Germinal center (tissue), 1 donor: ENCODE measurements around the gene COL11A1.
"Not testable (repeated sequence)": the region's sequence is repeated elsewhere in the genome, so short reads cannot be mapped to it uniquely, and the experiment has no call there.

Experiments used
- DNase-seq: peaks from one replicate; pipeline ENCODE4 v3.0.0; 2012; ENCODE audit warnings: mixed read lengths, low spot score

COL11A1 gene

DNA sequence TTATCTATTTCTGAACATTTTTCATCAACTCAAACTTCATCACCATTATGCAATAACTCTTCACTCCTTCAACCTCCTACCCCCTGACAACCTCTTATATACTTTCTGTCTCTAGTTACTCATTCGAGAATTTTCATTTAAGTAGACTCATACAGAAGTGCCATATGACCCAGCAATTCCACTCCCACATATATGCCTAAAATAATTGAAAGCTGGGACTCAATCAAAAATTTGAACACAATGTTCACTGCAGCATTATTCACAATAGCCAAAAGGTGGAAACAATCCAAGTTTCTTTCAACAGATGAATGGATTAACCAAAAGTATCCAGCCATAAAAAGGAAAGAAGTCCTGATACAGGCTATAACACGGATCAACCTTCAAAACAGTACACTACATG is 24.1 kb downstream of the COL11A1 start:
- no peak for DNase-seq

DNA sequence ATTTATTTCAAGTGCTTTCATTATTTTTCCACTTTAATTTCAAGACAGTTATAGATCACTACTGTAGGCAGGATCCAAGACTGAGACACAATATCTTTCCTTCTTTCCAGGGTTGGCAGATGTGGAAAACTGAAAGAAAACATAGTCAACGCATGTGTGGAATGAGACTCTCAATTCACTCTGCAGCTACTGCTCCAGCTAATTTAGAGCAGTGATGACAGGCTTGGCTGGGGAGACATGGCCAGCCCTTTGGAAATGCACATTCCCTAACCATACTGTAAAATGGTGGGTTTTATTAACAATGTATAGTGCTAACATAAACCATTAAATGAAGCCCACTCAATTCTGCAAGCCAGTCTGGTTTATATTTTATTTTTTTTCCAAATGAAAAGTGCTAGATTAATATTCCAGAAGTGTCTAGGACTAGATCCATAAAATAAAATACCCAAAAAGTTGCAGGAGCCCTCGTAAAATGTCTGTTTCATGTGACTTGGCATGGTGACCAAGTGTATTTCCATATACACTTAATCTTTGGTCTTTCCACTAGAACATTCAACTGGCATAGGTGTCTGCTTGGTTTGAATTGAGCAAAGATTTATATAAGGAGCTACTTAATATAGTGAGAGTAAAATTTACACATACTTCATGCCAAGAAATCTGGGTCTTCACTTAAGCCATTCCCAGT is 32.9 kb downstream of the COL11A1 start:
- no peak for DNase-seq

DNA sequence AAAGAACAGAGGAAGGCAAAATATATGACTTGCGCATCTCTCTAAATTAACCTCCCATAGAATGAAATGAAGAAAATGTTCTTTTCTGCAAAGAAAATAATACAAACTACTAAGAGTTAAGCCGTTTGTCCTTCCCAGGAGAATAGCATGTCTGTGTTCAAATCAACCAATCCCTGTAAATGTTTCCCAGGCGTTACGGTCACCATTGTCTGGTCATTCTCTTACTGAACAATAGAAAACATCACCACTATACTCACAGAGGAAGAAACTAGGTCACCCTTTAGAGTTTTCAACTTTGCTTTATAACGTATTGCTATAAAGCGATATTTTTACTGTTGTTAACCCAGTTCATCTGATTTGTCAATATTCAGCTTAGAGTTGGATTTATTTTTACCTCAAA is 34.1 kb downstream of the COL11A1 start:
- no peak for DNase-seq

- no peak for DNase-seq
Observed at GRCh38 chr1:103069201-103069600, 39.1 kb downstream of the COL11A1 start.

- no peak for DNase-seq
Observed at GRCh38 chr1:103063921-103064320, 44.4 kb downstream of the COL11A1 start.

DNA sequence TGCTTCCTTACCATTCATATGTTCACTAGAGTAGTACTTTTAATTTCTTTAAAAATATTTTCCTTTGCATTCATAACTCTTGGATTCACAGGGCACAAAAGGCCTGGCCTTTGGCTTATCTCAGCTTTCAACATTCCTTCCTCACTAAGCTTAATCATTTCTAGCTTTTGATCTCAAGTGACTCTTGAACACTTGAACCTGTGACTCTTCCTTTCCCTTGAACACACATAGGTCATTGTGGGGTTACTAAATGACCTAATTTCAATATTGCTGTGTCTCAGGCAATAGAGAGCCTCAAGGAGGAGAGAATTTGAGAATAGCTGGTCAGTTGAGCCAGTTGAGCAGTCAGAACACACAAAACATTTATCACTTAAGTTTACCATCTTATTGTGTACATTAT is 49.9 kb downstream of the COL11A1 start:
- DNase-seq, result no peak

DNA sequence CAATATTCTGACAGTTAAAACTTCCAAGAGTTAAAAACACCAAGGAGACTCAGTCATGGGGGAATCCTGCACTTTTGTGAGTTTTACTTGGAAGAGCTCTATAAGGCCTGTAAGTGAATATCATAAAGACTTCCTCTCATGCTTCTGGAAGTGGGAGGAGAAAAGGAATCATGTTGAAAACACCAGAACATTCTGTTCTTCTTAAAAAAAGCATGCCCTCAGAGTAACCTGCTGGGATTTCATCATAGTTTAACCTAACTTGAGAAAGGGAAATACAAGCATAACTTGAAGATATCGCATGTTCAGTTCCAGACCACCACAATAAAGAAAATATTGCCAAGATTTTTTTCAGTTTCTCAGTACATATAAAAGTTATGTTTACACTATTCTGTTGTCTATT is 51.9 kb downstream of the COL11A1 start:
- no peak for DNase-seq

DNA sequence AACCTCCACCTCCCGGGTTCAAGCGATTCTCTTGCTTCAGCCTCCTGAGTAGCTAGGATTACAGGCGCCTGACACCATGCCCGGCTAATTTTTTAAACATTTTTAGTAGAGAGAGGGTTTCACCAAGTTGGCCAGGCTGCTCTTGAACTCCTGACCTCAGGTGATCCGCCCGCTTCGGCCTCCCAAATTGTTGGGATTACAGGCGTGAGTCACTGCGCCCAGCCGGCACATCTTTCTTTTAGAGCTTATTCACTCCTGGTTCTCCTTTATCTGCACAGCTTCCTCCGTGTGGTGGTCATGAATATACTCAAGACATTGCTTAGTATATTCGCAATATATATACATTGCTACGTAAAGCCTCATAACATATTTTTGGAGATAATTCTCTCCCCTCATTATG is 80.2 kb downstream of the COL11A1 start:
- not testable (repeated sequence) for DNase-seq

GRCh38 chr1:103025858-103026409 is 82.4 kb downstream of the COL11A1 start:
- DNase-seq, result no peak

- no peak for DNase-seq
Observed at GRCh38 chr1:103024051-103024450, 84.3 kb downstream of the COL11A1 start.

DNA sequence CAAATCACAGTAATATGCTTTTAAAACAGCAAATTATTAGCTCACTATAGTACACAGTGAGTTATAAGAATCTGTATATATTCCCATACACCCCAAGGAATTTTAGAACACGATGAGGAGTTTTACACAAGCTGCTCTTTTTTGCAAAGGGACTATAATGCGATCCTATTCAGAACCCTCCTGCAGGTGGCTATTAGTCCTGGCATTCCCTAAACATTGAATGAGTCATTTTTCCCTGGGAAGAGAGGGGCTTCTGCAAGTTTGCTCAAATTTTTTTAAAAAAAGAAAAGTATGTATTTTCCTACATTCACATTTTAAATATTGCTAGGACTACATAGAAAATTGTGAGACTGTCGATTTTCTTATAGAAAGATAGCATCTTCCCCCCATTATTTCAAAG is 106.3 kb downstream of the COL11A1 start:
- DNase-seq, result no peak

DNA sequence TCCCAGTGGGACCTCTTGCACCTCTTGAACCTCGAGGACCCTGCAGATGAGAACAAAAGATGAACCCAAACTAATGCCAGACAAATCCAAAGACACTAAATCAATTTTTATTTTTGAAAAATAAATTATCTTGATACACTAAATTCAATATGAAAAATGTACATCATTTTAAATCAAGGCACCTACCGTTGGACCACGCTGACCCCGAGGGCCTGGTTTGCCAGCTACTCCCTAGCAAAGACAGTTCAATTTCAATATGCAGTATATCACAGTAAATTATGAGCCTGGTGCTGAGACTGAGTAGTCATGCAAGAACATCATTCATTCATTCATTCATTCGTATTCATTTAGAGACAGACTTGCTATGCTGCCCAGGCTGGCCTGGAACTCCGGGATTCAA is 129.4 kb downstream of the COL11A1 start:
- no peak for DNase-seq

DNA sequence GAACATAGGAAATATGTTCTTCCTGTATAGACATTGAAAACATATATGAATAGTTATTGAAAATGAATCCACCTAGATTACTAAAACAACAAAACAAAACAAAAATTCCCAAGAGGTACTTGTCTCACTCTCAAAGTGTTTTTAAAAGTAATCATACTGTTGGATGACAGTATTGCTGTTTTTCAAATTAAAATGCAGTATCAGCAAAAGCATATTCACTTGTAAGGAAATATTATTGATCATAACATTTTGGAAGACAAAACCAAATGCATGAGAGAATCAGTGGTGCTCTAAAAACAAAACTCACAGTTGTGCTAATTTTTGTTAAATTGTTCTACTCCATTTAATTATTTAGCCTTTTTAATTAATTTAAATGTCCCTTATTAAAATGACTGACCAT is 131.0 kb downstream of the COL11A1 start:
- DNase-seq, result no peak

DNA sequence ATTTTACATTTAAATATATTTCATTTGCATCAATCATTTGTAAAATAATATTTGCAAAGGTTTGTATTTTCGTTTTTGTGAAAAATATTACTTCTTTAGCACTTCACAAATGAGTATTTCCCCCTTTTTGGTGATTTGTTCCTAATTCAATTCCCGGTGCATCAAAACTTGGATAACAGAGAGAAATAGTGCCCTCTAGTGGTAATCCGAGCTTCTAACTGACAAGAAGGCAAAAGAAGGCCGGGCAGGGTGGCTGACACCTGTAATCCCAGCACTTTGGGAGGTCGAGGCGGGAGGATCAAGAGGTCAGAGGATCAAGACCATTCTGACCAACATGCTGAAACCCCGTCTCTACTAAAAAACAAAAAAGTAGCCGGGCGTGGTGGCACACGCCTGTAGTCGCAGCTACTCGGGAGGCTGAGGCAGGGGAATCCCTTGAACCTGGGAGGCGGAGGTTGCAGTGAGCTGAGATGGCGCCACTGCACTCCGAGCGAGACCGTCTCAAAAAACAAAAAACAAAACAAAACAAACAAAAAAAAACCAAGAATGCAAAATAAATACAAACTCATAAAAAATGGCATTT is 137.7 kb downstream of the COL11A1 start:
- DNase-seq, result peak; percentile 7

DNA sequence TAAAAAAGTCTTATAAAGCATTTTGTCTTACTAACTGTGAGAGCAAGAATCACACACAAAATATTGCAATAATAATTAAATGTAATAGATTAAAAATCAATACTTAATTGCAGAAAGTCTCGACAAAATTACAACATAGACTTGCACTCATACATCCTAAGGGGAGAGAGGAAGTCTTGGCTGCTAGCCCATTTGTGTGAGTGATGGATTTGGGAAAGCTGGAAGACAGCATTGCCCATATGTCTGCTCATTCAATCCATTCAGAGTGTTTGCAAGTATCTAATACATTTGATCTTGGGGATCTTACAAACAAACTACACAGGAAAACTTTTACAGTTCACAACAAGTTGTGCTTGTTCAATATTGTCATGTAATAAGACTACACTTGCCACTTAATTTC is 140.5 kb downstream of the COL11A1 start:
- no peak for DNase-seq

DNA sequence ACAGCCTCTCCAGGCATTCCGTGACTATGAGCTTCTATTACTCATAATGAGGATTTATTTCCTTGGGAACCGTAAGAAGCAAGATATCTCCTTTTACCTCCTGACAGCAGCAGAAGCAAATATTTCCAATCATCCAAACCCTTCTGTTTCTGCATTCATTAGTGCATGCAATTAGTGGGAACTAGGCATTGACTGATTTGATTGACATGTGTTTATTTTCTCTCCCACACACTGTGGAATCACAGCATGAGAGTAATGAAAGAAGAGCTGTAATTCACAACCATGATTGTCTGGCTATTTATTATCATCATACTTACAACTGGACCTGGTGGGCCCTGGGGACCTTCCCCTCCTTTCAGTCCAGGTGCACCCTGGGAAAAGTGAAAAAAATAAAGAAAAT is 146.8 kb downstream of the COL11A1 start:
- DNase-seq, result no peak

- no peak for DNase-seq
Observed at GRCh38 chr1:102954576-102954975, 153.7 kb downstream of the COL11A1 start.

DNA sequence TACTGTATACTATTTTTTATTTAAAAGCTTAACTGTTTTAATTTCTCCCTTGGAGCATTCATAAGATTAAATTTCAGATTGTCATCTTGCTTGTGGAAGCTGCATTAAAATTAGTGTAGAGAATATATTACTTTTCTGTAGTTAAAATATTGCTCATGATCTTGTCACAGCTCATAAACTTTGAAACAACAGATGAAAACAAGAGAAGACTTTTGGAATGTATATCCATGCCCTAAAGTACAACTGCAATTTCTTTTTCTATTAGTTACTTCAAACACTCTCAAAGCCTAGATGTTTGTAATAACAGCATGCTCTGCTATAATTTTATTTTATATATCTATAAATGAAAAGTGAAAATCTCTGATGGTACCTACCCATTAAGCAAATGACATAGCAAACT is 155.9 kb downstream of the COL11A1 start:
- DNase-seq, result no peak

DNA sequence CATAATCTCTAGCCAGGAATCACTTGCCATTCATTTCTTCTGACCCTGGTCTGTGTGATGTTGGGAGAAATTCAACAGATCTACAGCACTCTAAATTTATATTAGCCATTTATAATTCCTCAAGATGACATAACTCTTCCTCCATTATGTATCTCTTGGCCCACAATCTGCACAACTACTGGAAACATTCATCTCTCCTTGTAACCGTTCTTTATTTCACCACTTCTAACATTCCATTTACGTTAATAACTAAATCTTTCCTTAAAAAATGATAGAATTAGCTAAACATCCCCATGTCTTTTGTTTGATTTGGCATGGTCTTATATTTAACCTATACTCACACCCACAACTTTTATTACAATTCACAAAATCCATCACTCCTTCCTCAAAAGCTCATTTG is 166.0 kb downstream of the COL11A1 start:
- no peak for DNase-seq

GRCh38 chr1:102941366-102941947 is 166.9 kb downstream of the COL11A1 start:
- DNase-seq, result no peak

GRCh38 chr1:102937401-102937800 is 170.9 kb downstream of the COL11A1 start:
- DNase-seq, result no peak

- DNase-seq, result not testable (repeated sequence)
Observed at GRCh38 chr1:102933362-102933761, 175.0 kb downstream of the COL11A1 start.

GRCh38 chr1:102919659-102920058 is 188.7 kb downstream of the COL11A1 start:
- DNase-seq, result no peak

GRCh38 chr1:102901996-102902395 is 206.3 kb downstream of the COL11A1 start:
- no peak for DNase-seq
